SK-N-SH (cell line): Measurements from ENCODE around the gene LRRC25. TPM values are rescaled to one million over a fixed set of nuclear protein-coding genes. Genes with fewer than 3 reads are reported as not detected.

ENCODE experiments used
- CTCF ChIA-PET: fragments of 300-600, 350-600 bp; formaldehyde crosslinking; extraction: SDS; loops from one replicate; lab custom pipeline; 2021; lab: Yijun Ruan, JAX
- POLR2A ChIA-PET: fragments of 350-600 bp; sonication (Branson Sonifier 250); formaldehyde crosslinking; extraction: SDS; loops from one replicate; lab custom pipeline; 2020; ENCODE audit warnings: antibody characterized with exemption, inconsistent platforms; lab: Yijun Ruan, JAX
- DNase-seq: peaks from one replicate; pipeline ENCODE4 v3.0.0; 2012
- H2AFZ ChIP-seq: fragments of 200-600 bp; sonication (generic); 2 replicates; pipeline ENCODE4 v1.8.1; 2016; ENCODE audit warnings: antibody characterized with exemption, mild to moderate bottlenecking, low read depth
- H3F3A ChIP-seq: fragments of 200-600 bp; sonication (generic); replicated peaks from 2 replicates; pipeline ENCODE3; 2016; ENCODE audit warnings: antibody characterized with exemption, mild to moderate bottlenecking; ENCODE audit not compliant: insufficient read depth
- H3K27ac ChIP-seq, 2 experiments: fragments of 200-500 bp in 1 of 2; fragments of 200-600 bp in 1 of 2; sonication (Bioruptor generic) in 1 of 2; sonication (generic), shearing (Covaris generic) in 1 of 2; 2 replicates each; pipeline versions ENCODE4 v1.5.1 to v1.6.1; 2014 to 2016; ENCODE audit warnings: low read depth in 2 of 2, inconsistent platforms in 1 of 2, low read length in 1 of 2, mild to moderate bottlenecking in 1 of 2, mixed read lengths in 1 of 2
- H3K27me3 ChIP-seq: fragments of 200-600 bp; sonication (generic), shearing (Covaris generic); 2 replicates; pipeline ENCODE4 v1.6.1; 2016; ENCODE audit warnings: mixed run types; ENCODE audit not compliant: insufficient read depth
- H3K36me3 ChIP-seq, 2 experiments: fragments of 200-500 bp in 1 of 2; fragments of 200-600 bp in 1 of 2; sonication (Bioruptor generic) in 1 of 2; sonication (generic) in 1 of 2; replicated peaks in 1 of 2; 2 replicates each; pipeline versions ENCODE3 to v1.5.1; 2014 to 2016; ENCODE audit warnings: low read length in 1 of 2, mild to moderate bottlenecking in 1 of 2; ENCODE audit not compliant: insufficient read depth in 2 of 2, control insufficient read depth in 1 of 2
- H3K4me1 ChIP-seq, 2 experiments: fragments of 200-500 bp in 1 of 2; fragments of 200-600 bp in 1 of 2; sonication (Bioruptor generic) in 1 of 2; sonication (generic), shearing (Covaris generic) in 1 of 2; 2 replicates each; pipeline versions ENCODE4 v1.5.1 to v1.6.1; 2014 to 2016; ENCODE audit warnings: low read depth in 1 of 2, low read length in 1 of 2, mixed run types in 1 of 2; ENCODE audit not compliant: insufficient read depth in 2 of 2, control insufficient read depth in 1 of 2
- H3K4me2 ChIP-seq: fragments of 200-600 bp; sonication (generic), shearing (Covaris generic); 2 replicates; pipeline ENCODE4 v1.6.1; 2017; ENCODE audit warnings: mixed run types
- H3K4me3 ChIP-seq, 2 experiments: fragments of 200-500 bp in 1 of 2; fragments of 200-600 bp in 1 of 2; sonication (Bioruptor generic) in 1 of 2; sonication (generic), shearing (Covaris generic) in 1 of 2; 2 replicates each; pipeline versions ENCODE4 v1.5.1 to v1.8.1; 2014 to 2016; ENCODE audit warnings: low read depth in 2 of 2, inconsistent platforms in 1 of 2, low read length in 1 of 2, mild to moderate bottlenecking in 1 of 2, mixed read lengths in 1 of 2, moderate library complexity in 1 of 2
- H3K79me2 ChIP-seq: fragments of 200-600 bp; sonication (generic); 2 replicates; pipeline ENCODE4 v1.8.1; 2017; ENCODE audit warnings: mild to moderate bottlenecking; ENCODE audit not compliant: insufficient read depth
- H3K9ac ChIP-seq: fragments of 200-600 bp; sonication (generic); 2 replicates; pipeline ENCODE4 v1.6.1; 2017; ENCODE audit warnings: mixed run types
- H3K9me2 ChIP-seq: fragments of 200-600 bp; sonication (generic); 2 replicates; pipeline ENCODE4 v1.6.1; 2017; ENCODE audit warnings: mixed run types
- H3K9me3 ChIP-seq: fragments of 200-600 bp; sonication (generic); 2 replicates; pipeline ENCODE4 v1.6.1; 2017; ENCODE audit warnings: mixed run types, mild to moderate bottlenecking, moderate library complexity
- H4K20me1 ChIP-seq: fragments of 200-600 bp; sonication (generic); 2 replicates; pipeline ENCODE4 v1.6.1; 2017; ENCODE audit warnings: mild to moderate bottlenecking, mixed run types; ENCODE audit not compliant: insufficient read depth
- CHD2 ChIP-seq: fragments of 150-350 bp; IDR thresholded peaks from 2 replicates; pipeline ENCODE4 v1.6.1; 2018; ENCODE audit warnings: low read length; ENCODE audit not compliant: partially characterized antibody
- EZH2phosphoT487 ChIP-seq: fragments of 200-600 bp; sonication (generic); IDR thresholded peaks from 2 replicates; pipeline ENCODE4 v1.6.1; 2017; ENCODE audit warnings: low read depth, mixed run types, mild to moderate bottlenecking, antibody characterized with exemption, moderate library complexity, borderline replicate concordance
- FOSL2 ChIP-seq: IDR thresholded peaks from 2 replicates; pipeline ENCODE4 v1.4.0; 2012; ENCODE audit warnings: low read depth, mild to moderate bottlenecking, moderate library complexity, borderline replicate concordance
- FOXJ3 ChIP-seq: sonication (generic); formaldehyde crosslinking; IDR thresholded peaks from 2 replicates; pipeline ENCODE4 v1.5.1; 2020; ENCODE audit warnings: mild to moderate bottlenecking, missing genetic modification reagents
- FOXM1 ChIP-seq: IDR thresholded peaks from 2 replicates; pipeline ENCODE4 v1.4.0; 2012; ENCODE audit warnings: low read depth, mild to moderate bottlenecking
- JUND ChIP-seq: IDR thresholded peaks from 2 replicates; pipeline ENCODE4 v1.4.0; 2012
- MXI1 ChIP-seq: IDR thresholded peaks from 2 replicates; pipeline ENCODE4 v1.6.1; 2012; ENCODE audit warnings: mild to moderate bottlenecking, low read depth, low read length, improper control_type of control experiment
- POLR2AphosphoS5 ChIP-seq: IDR thresholded peaks from 2 replicates; pipeline ENCODE4 v1.6.1; 2012; ENCODE audit warnings: low read depth, low read length
- RAD21 ChIP-seq: IDR thresholded peaks from 2 replicates; pipeline ENCODE4 v1.6.1; 2012; ENCODE audit warnings: mild to moderate bottlenecking, low read length
- RCOR1 ChIP-seq: fragments of 150-350 bp; IDR thresholded peaks from 2 replicates; pipeline ENCODE4 v1.6.1; 2017; ENCODE audit warnings: antibody characterized with exemption, low read length
- RFX5 ChIP-seq: IDR thresholded peaks from 2 replicates; pipeline ENCODE4 v1.6.1; 2012; ENCODE audit warnings: mild to moderate bottlenecking, improper control_type of control experiment, low read length
- RXRA ChIP-seq: IDR thresholded peaks from 2 replicates; pipeline ENCODE4 v1.4.0; 2012; ENCODE audit warnings: low read depth, mild to moderate bottlenecking, borderline replicate concordance
- SMC3 ChIP-seq: IDR thresholded peaks from 2 replicates; pipeline ENCODE4 v1.6.1; 2012; ENCODE audit warnings: low read depth, low read length, improper control_type of control experiment
- TAF1 ChIP-seq: IDR thresholded peaks from 2 replicates; pipeline ENCODE4 v1.6.1; 2012; ENCODE audit warnings: low read depth, mild to moderate bottlenecking, low read length, moderate library complexity, borderline replicate concordance
- TCF12 ChIP-seq: IDR thresholded peaks from 2 replicates; pipeline ENCODE4 v1.4.0; 2012
- TEAD4 ChIP-seq: IDR thresholded peaks from 2 replicates; pipeline ENCODE4 v1.4.0; 2012; ENCODE audit warnings: mild to moderate bottlenecking, borderline replicate concordance; ENCODE audit not compliant: insufficient read depth
- WGBS: methylation state at CpG from one replicate; pipeline ENCODE4 v1.1.6; 2017; ENCODE audit warnings: low lambda C conversion rate; 5-methylcytosine and 5-hydroxymethylcytosine counted together
- polyA plus RNA-seq, 3 experiments: library from polyadenylated mRNA; depleted of rRNA; stranded (reverse); fragments of >200 nt; gene quantifications; 2 replicates each; pipeline ENCODE4 v1.2.3, GENCODE V29; 2012
- TF ChIP-seq, protein P1 (sequence below): IDR thresholded peaks from 2 replicates; pipeline ENCODE4 v1.6.1; 2012; ENCODE audit warnings: mild to moderate bottlenecking, low read depth, low read length, moderate library complexity
- TF ChIP-seq, protein P2 (sequence below): fragments of 150-350 bp; IDR thresholded peaks from 2 replicates; pipeline ENCODE4 v1.6.1; 2016; ENCODE audit warnings: mild to moderate bottlenecking, low read depth, low read length
- TF ChIP-seq, protein P3 (sequence below): IDR thresholded peaks from 2 replicates; pipeline ENCODE4 v1.4.0; 2012; ENCODE audit warnings: low read depth, borderline replicate concordance
- TF ChIP-seq, protein P4 (sequence below): IDR thresholded peaks from 2 replicates; pipeline ENCODE4 v1.4.0; 2012; ENCODE audit warnings: low read depth

The LRRC25 gene
- polyA plus RNA-seq, 1 of the 3 experiments (the other 2 are of a cell fraction): not detected

DNA sequence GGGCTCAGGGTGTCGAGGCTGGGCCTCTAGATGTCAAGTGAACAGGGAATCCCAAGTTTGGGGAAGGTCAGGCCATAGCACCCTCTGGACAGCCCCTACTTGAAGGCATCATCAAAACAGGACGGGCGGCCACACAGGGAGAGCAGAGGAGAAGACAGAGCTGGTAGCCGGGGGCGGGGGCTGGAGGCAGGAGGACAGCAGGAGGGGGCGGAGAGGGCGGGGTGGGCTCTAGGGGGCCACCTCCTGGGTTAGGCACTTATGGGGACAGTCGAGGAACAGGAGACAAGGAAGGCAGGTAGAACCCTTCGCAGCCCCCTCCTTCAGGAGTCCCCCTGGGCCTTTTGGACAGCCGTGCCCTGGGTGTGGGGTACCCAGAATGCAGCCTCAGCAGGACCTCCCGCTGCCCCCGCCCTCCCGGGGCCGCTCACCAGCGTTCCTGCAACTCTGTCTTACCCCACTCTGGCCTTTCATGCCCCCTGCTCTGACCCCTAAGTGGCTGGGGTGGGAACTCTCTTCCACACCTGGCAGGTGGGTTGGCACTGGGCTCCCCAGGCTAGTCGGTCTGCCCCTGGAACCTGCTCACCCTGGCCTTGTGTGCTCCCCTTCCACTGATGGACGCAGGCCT, 27.6 kb upstream of the LRRC25 start:
- Histone ChIP-seq H3K9me3 (no peaks in the 10 kb centered on the region), H2AFZ (no peak overlapping the region), H3K27me3 (no peaks in the 10 kb centered on the region), H3K4me1 (peaks cover 23 to 52% of the 10 kb centered on the region in 2 experiments; a peak in 2 of 4 replicates), H3K9me2 (no peaks in the 10 kb centered on the region), H3K9ac (no peak overlapping the region), H3K36me3 (peaks cover 0 to 5% of the 10 kb centered on the region in 2 experiments), H3K4me2 (no peak overlapping the region), H3K79me2 (peaks cover 58% of the 10 kb centered on the region), H3K4me3 (no peak overlapping the region), H4K20me1 (peaks cover 52% of the 10 kb centered on the region), H3K27ac (no peak overlapping the region; a peak in 1 of 4 replicates), H3F3A (no peaks in the 10 kb centered on the region)
- 91% methylated on average over 11 of the region's 17 CpGs for WGBS
- no peak for DNase-seq
- ChIA-PET POLR2A (interaction anchor here (1.2 kb wide), 1 partner anchor 144 kb away, joined by 3 read pairs; the partner anchor contains the start of gene JUND), CTCF (interaction anchor here (1.3 to 1.5 kb wide), 3 partner anchors 14 to 173 kb away, joined by 4 to 6 read pairs (median 4); no protein-coding TSS in a partner anchor)
- TF ChIP-seq FOXJ3: no peak

DNA sequence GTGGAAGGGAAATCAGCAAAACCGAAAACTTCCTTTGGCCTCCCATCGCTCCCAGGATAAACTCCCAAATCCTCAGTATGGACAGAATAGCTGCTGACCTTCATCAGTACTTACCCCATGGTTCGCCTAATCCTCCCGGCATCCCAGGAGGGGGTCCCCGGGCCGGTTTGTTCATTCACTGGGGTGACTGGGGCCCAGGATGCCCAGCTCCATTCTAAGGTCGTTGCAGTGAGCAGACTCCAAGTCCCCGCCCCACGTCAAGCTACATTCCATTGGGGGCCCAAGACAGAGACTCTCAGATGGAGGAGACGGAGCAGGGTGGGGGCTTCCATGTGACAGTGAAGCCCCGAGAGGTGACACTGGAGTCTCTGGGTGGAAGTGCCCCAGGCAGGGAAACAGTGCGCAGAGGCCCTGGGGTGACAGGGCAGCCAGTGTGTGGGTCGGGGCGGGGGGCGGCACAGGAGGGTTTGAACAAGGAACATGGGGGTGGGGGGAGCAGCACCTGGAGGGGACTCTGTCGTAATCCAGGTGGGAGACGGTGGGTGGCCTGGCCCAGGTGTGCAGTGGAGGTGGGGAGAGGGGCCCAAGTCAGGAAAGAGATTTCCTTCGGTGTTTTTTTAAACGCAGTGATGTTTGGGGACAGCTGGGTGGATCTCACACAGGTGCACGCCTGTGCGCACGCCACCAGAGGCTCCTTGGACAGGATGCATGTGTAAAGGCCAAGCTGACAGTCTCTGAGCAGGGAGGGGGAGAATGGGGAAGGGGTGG, 26.9 kb upstream of the LRRC25 start:
- CTCF ChIA-PET: interaction anchor here (0.9 to 1.5 kb wide), 4 partner anchors 8 to 173 kb away, joined by 3 to 4 read pairs (median 4); no protein-coding TSS in a partner anchor

More for the DNA sequence above, 26.9 kb upstream of the LRRC25 start:
- no peak for DNase-seq
- peaks cover 17 to 45% of the 10 kb centered on the region in 2 experiments; a peak in 2 of 4 replicates for H3K4me1 ChIP-seq
- WGBS: 96% methylated on average over 16 of the region's 22 CpGs
- H3K9me3 ChIP-seq: no peaks in the 10 kb centered on the region
- no peak overlapping the region for H3K4me2 ChIP-seq
- no peaks in the 10 kb centered on the region for H3K27me3 ChIP-seq
- no peak overlapping the region; a peak in 1 of 4 replicates for H3K27ac ChIP-seq
- H3K79me2 ChIP-seq: peaks cover 61% of the 10 kb centered on the region
- no peaks in the 10 kb centered on the region for H3K9me2 ChIP-seq
- H2AFZ ChIP-seq: no peak overlapping the region
- no peak overlapping the region for H3K4me3 ChIP-seq
- peaks cover 52% of the 10 kb centered on the region for H4K20me1 ChIP-seq
- POLR2A ChIA-PET: interaction anchor here (1.2 kb wide), 1 partner anchor 143 kb away, joined by 3 read pairs; the partner anchor contains the start of gene JUND
- H3K9ac ChIP-seq: no peak overlapping the region
- peaks cover 0 to 5% of the 10 kb centered on the region in 2 experiments for H3K36me3 ChIP-seq
- TF ChIP-seq RAD21: no peak
- no peak for TF ChIP-seq CHD2
- TF ChIP-seq FOSL2: no peak
- TF ChIP-seq, protein P1, sequence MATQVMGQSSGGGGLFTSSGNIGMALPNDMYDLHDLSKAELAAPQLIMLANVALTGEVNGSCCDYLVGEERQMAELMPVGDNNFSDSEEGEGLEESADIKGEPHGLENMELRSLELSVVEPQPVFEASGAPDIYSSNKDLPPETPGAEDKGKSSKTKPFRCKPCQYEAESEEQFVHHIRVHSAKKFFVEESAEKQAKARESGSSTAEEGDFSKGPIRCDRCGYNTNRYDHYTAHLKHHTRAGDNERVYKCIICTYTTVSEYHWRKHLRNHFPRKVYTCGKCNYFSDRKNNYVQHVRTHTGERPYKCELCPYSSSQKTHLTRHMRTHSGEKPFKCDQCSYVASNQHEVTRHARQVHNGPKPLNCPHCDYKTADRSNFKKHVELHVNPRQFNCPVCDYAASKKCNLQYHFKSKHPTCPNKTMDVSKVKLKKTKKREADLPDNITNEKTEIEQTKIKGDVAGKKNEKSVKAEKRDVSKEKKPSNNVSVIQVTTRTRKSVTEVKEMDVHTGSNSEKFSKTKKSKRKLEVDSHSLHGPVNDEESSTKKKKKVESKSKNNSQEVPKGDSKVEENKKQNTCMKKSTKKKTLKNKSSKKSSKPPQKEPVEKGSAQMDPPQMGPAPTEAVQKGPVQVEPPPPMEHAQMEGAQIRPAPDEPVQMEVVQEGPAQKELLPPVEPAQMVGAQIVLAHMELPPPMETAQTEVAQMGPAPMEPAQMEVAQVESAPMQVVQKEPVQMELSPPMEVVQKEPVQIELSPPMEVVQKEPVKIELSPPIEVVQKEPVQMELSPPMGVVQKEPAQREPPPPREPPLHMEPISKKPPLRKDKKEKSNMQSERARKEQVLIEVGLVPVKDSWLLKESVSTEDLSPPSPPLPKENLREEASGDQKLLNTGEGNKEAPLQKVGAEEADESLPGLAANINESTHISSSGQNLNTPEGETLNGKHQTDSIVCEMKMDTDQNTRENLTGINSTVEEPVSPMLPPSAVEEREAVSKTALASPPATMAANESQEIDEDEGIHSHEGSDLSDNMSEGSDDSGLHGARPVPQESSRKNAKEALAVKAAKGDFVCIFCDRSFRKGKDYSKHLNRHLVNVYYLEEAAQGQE: no peak
- TF ChIP-seq, protein P2, sequence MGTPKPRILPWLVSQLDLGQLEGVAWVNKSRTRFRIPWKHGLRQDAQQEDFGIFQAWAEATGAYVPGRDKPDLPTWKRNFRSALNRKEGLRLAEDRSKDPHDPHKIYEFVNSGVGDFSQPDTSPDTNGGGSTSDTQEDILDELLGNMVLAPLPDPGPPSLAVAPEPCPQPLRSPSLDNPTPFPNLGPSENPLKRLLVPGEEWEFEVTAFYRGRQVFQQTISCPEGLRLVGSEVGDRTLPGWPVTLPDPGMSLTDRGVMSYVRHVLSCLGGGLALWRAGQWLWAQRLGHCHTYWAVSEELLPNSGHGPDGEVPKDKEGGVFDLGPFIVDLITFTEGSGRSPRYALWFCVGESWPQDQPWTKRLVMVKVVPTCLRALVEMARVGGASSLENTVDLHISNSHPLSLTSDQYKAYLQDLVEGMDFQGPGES: no peak
- TF ChIP-seq TEAD4: no peak
- no peak for TF ChIP-seq RXRA
- TF ChIP-seq EZH2phosphoT487: no peak
- TF ChIP-seq MXI1: no peak
- no peak for TF ChIP-seq POLR2AphosphoS5
- no peak for TF ChIP-seq JUND
- no peak for TF ChIP-seq TAF1
- TF ChIP-seq TCF12: no peak
- TF ChIP-seq FOXJ3: no peak
- no peak for TF ChIP-seq SMC3
- TF ChIP-seq RFX5: no peak
- TF ChIP-seq RCOR1: no peak
- TF ChIP-seq, protein P3, sequence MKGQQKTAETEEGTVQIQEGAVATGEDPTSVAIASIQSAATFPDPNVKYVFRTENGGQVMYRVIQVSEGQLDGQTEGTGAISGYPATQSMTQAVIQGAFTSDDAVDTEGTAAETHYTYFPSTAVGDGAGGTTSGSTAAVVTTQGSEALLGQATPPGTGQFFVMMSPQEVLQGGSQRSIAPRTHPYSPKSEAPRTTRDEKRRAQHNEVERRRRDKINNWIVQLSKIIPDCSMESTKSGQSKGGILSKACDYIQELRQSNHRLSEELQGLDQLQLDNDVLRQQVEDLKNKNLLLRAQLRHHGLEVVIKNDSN: no peak
- TF ChIP-seq, protein P4, sequence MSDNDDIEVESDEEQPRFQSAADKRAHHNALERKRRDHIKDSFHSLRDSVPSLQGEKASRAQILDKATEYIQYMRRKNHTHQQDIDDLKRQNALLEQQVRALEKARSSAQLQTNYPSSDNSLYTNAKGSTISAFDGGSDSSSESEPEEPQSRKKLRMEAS: no peak
- no peak for TF ChIP-seq FOXM1
- H3F3A ChIP-seq: no peaks in the 10 kb centered on the region
